Measurements from ENCODE around the gene MAP7. TPM values are rescaled to one million over a fixed set of nuclear protein-coding genes. Genes with fewer than 3 reads are reported as not detected.

MAP7 gene
- 10 to 100 TPM; 19.7 to 28.7 TPM for total RNA-seq

DNA sequence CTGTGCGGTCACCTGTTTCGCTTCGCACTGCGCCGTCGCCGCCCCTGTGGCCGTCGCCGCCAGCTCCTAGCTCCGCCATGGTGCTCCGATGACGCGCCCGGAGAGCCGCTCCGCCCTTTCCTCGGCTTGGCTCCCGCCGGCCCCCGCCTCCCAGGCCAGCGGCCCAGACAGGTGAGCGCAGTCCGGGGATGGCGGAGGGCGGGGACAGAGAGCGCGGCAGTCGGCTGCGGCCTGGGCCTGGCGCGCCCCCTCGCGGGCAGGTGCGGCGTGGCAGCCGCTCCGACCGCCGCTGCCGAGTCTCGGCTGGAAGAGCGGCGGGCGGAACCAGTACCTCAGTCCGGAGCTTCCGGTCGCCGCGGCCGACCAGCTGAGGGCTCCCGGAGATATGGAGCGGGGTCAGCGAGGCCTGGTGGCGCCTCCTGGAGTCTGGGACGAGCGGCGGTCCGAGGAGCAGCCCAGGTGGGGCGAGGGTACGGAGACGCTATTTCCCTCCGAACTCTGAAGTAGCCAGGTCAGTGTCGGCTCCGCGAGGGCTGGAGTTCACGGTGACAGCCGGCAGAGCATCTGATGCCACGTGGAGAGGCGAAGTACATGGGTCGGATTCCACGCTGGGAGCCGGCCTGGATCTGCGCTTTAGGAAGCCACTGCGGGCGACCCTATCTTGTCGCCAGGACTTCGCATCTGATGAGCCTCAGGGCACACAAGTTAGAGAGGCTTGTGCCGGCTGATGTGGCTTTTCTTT, at the start of gene MAP7:
TSS of gene MAP7 (minus strand) at position 93 of the 742 bp plus-strand sequence. CDS start at position 79, 14 bp downstream.
- intact Hi-C loops (cut with DNase I) = no loop called here
- ATAC-seq = peak; percentile 95

DNA sequence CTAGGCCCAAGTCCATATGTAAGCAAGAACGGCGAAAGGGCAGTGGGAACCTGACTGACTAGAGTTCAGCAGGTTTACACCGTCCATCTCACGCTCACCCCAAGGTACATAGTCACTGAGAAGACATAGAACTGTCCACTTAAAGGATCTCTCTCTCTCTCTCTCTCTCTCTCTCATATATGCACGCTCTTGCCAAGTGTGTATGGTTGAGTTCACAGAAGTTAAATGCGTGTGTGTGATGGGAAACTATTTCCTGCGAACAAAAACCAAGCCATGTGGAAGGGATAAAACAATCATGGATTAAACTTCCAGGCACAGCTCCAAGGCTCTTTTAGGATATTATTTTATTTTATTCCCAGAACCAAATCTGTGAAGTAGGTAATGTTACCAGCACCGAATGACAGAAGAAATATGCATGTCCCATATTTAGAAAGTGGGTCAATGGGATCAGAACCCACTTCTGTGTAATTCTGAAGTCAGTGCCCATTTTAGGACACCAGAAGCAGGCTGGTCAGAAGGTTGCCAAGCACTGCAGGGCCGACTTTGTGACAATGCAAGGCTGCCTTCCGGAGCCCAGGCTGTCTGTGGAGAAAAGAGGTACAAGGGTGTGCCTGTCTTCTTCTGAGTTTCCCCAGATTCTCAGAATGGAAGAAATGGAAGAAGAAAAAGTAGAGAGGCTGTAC, 49.2 kb upstream of the MAP7 start:
- ATAC-seq (no peak), DNase-seq (no peak)
- Histone ChIP-seq H3K4me1 (peaks cover under 1% of the 10 kb centered on the region), H3K9me3 (no peaks in the 10 kb centered on the region), H3K36me3 (replicated peaks in 1 of 2; ENCODE audit: insufficient read depth in 1 of 2, low read depth in 2 of 2) (peaks cover 0 to 4% of the 10 kb centered on the region in 2 donors), H3K27me3 (no peaks in the 10 kb centered on the region), H3K4me3 (no peak overlapping the region), H3K27ac (no peak overlapping the region)
- intact Hi-C loops (cut with DNase I) = no loop called here
- WGBS, 2 donors = 84 to 90% methylated on average over 10 of the region's 10 CpGs
- TF ChIP-seq POLR2A (IDR thresholded peaks at IDR 0.05) = no peak
- TF ChIP-seq, protein P1, sequence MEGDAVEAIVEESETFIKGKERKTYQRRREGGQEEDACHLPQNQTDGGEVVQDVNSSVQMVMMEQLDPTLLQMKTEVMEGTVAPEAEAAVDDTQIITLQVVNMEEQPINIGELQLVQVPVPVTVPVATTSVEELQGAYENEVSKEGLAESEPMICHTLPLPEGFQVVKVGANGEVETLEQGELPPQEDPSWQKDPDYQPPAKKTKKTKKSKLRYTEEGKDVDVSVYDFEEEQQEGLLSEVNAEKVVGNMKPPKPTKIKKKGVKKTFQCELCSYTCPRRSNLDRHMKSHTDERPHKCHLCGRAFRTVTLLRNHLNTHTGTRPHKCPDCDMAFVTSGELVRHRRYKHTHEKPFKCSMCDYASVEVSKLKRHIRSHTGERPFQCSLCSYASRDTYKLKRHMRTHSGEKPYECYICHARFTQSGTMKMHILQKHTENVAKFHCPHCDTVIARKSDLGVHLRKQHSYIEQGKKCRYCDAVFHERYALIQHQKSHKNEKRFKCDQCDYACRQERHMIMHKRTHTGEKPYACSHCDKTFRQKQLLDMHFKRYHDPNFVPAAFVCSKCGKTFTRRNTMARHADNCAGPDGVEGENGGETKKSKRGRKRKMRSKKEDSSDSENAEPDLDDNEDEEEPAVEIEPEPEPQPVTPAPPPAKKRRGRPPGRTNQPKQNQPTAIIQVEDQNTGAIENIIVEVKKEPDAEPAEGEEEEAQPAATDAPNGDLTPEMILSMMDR (IDR thresholded peaks at IDR 0.05) = no peak

More for the DNA sequence above, at the start of gene MAP7:
- DNase-seq = peak; percentile 95 to 96 (median 96)
- no peaks in the 10 kb centered on the region for H3K36me3 ChIP-seq (replicated peaks in 1 of 2; ENCODE audit: insufficient read depth in 1 of 2, low read depth in 2 of 2)
- H3K27me3 ChIP-seq = no peaks in the 10 kb centered on the region
- H3K27ac ChIP-seq = peak within 1 kb of the TSS; percentile 79 to 96 (median 90)
- H3K9me3 ChIP-seq = no peaks in the 10 kb centered on the region
- peaks cover 38% of the 10 kb centered on the region for H3K4me1 ChIP-seq
- TF ChIP-seq, protein P1 (IDR thresholded peaks at IDR 0.05) = peak; percentile 71 to 100 (median 99)
- peak; percentile 81 to 90 (median 84) for TF ChIP-seq POLR2A (IDR thresholded peaks at IDR 0.05)
- 1 to 4% methylated on average over 11 to 60 of the region's 79 CpGs for WGBS, 2 donors
- H3K4me3 ChIP-seq = peak within 1 kb of the TSS; percentile 56 to 74

GRCh38 chr6:136598048-136598447, 47.8 kb upstream of the MAP7 start:
- Histone ChIP-seq H3K9me3 (no peaks in the 10 kb centered on the region), H3K27me3 (no peaks in the 10 kb centered on the region), H3K4me3 (no peak overlapping the region), H3K4me1 (no peaks in the 10 kb centered on the region), H3K36me3 (replicated peaks in 1 of 2; ENCODE audit: insufficient read depth in 1 of 2, low read depth in 2 of 2) (peaks cover 0 to 2% of the 10 kb centered on the region in 2 donors), H3K27ac (no peak overlapping the region)
- TF ChIP-seq, protein P1 (IDR thresholded peaks at IDR 0.05) = no peak
- no peak for TF ChIP-seq POLR2A (IDR thresholded peaks at IDR 0.05)
- intact Hi-C loops (cut with DNase I) = no loop called here
- ATAC-seq (no peak), DNase-seq (no peak)
- WGBS, 2 donors = 96 to 99% methylated on average over 3 of the region's 3 CpGs

GRCh38 chr6:136594671-136595070, 44.4 kb upstream of the MAP7 start:
- no peaks in the 10 kb centered on the region for H3K9me3 ChIP-seq
- H3K36me3 ChIP-seq (replicated peaks in 1 of 2; ENCODE audit: insufficient read depth in 1 of 2, low read depth in 2 of 2) = peaks cover 0 to 18% of the 10 kb centered on the region in 2 donors
- ATAC-seq (no peak), DNase-seq (no peak)
- H3K27ac ChIP-seq = peak overlapping the region in 1 of 4 donors; percentile 36
- intact Hi-C loops (cut with DNase I) = no loop called here
- H3K27me3 ChIP-seq = no peaks in the 10 kb centered on the region
- TF ChIP-seq, protein P1 (IDR thresholded peaks at IDR 0.05) = no peak
- no peak for TF ChIP-seq POLR2A (IDR thresholded peaks at IDR 0.05)
- WGBS, 2 donors = 91 to 95% methylated on average over 8 of the region's 8 CpGs
- no peak overlapping the region for H3K4me3 ChIP-seq
- no peaks in the 10 kb centered on the region for H3K4me1 ChIP-seq
